ENCODE measurements around the gene ACAD9. TPM values are rescaled to one million over a fixed set of nuclear protein-coding genes. Genes with fewer than 3 reads are reported as not detected.
"Not testable (repeated sequence)": the region's sequence is repeated elsewhere in the genome, so short reads cannot be mapped to it uniquely, and the experiment has no call there.

ACAD9 gene
- 35.9 and 45.6 TPM in 2 replicates for total RNA-seq

- peak; percentile 63 for DNase-seq (ENCODE audit: extremely low read depth, low read depth, low spot score)
Observed at GRCh38 chr3:128879125-128879969, at the start of gene ACAD9. TSS of gene ACAD9 (plus strand) at chr3:128879620. CDS start at chr3:128879692, 72 bp downstream.

GRCh38 chr3:128829925-128830625, 49.3 kb upstream of the ACAD9 start:
- DNase-seq (ENCODE audit: extremely low read depth, low read depth, low spot score), result not testable (repeated sequence)

GRCh38 chr3:128830762-128831161, 48.7 kb upstream of the ACAD9 start:
- not testable (repeated sequence) for DNase-seq (ENCODE audit: extremely low read depth, low read depth, low spot score)

- DNase-seq (ENCODE audit: extremely low read depth, low read depth, low spot score), result not testable (repeated sequence)
Observed at GRCh38 chr3:128832979-128833378, 46.4 kb upstream of the ACAD9 start.

- no peak for DNase-seq (ENCODE audit: extremely low read depth, low read depth, low spot score)
Observed at GRCh38 chr3:128835096-128835495, 44.3 kb upstream of the ACAD9 start.

GRCh38 chr3:128841926-128842920, 37.2 kb upstream of the ACAD9 start:
- DNase-seq (ENCODE audit: extremely low read depth, low read depth, low spot score), result no peak

- DNase-seq (ENCODE audit: extremely low read depth, low read depth, low spot score), result no peak
Observed at GRCh38 chr3:128844502-128844901, 34.9 kb upstream of the ACAD9 start.

- DNase-seq (ENCODE audit: extremely low read depth, low read depth, low spot score), result no peak
Observed at GRCh38 chr3:128845119-128845777, 34.2 kb upstream of the ACAD9 start.

- DNase-seq (ENCODE audit: extremely low read depth, low read depth, low spot score), result peak; percentile 12
Observed at GRCh38 chr3:128845778-128846485, 33.5 kb upstream of the ACAD9 start.

GRCh38 chr3:128846486-128846891, 32.9 kb upstream of the ACAD9 start:
- no peak for DNase-seq (ENCODE audit: extremely low read depth, low read depth, low spot score)

GRCh38 chr3:128847666-128848370, 31.6 kb upstream of the ACAD9 start:
- DNase-seq (ENCODE audit: extremely low read depth, low read depth, low spot score), result no peak

- no peak for DNase-seq (ENCODE audit: extremely low read depth, low read depth, low spot score)
Observed at GRCh38 chr3:128848936-128849335, 30.5 kb upstream of the ACAD9 start.

- DNase-seq (ENCODE audit: extremely low read depth, low read depth, low spot score), result no peak
Observed at GRCh38 chr3:128849911-128850455, 29.4 kb upstream of the ACAD9 start.

- no peak for DNase-seq (ENCODE audit: extremely low read depth, low read depth, low spot score)
Observed at GRCh38 chr3:128850544-128850943, 28.9 kb upstream of the ACAD9 start.

- no peak for DNase-seq (ENCODE audit: extremely low read depth, low read depth, low spot score)
Observed at GRCh38 chr3:128851601-128852000, 27.8 kb upstream of the ACAD9 start.

- no peak for DNase-seq (ENCODE audit: extremely low read depth, low read depth, low spot score)
Observed at GRCh38 chr3:128853826-128854225, 25.6 kb upstream of the ACAD9 start.

- no peak for DNase-seq (ENCODE audit: extremely low read depth, low read depth, low spot score)
Observed at GRCh38 chr3:128854475-128854874, 24.9 kb upstream of the ACAD9 start.

GRCh38 chr3:128855569-128855968, 23.9 kb upstream of the ACAD9 start:
- no peak for DNase-seq (ENCODE audit: extremely low read depth, low read depth, low spot score)

- no peak for DNase-seq (ENCODE audit: extremely low read depth, low read depth, low spot score)
Observed at GRCh38 chr3:128858167-128858566, 21.3 kb upstream of the ACAD9 start.
